ENCODE data around the gene WNT2. TPM values are rescaled to one million over a fixed set of nuclear protein-coding genes. Genes with fewer than 3 reads are reported as not detected.
A peak's percentile ranks its signal among the peaks of the same experiment; 100 is the strongest.

WNT2 gene
- not detected for polyA plus RNA-seq (2013)

- CTCF ChIA-PET: no interaction called here
- WGBS (ENCODE audit: insufficient coverage): 1% methylated on average over 58 of the region's 60 CpGs
- POLR2A ChIA-PET: no interaction called here
- peaks cover 0 to 25% (median 20%) of the 10 kb centered on the region in 4 experiments for H3K4me1 ChIP-seq (ENCODE audit: control extremely low read depth in 1 of 4, control insufficient read depth in 4 of 4, insufficient read depth in 4 of 4, low read length in 3 of 4)
- no peak within 1 kb of the TSS for H3K27ac ChIP-seq (ENCODE audit: insufficient read depth in 1 of 2, low read depth in 1 of 2, low read length in 2 of 2, poor library complexity in 1 of 2, severe bottlenecking in 2 of 2)
- H3K9me3 ChIP-seq (ENCODE audit: control extremely low read depth in 1 of 5, control insufficient read depth in 4 of 5, insufficient read depth in 2 of 5, low read depth in 1 of 5, low read length in 4 of 5): peaks cover 2 to 17% (median 3%) of the 10 kb centered on the region in 5 experiments
- H3K4me3 ChIP-seq (ENCODE audit: control insufficient read depth in 1 of 7, extremely low read depth in 1 of 7, insufficient read depth in 4 of 7, low read depth in 2 of 7, low read length in 6 of 7): peak within 1 kb of the TSS in 5 of 7 experiments; percentile 32 to 68 (median 53)
- peaks cover 18 to 83% (median 38%) of the 10 kb centered on the region in 5 experiments for H3K27me3 ChIP-seq (replicated peaks in 2 of 5; ENCODE audit: control insufficient read depth in 4 of 5, insufficient read depth in 5 of 5, low read length in 4 of 5)
- H3K36me3 ChIP-seq (ENCODE audit: control insufficient read depth in 4 of 4, insufficient read depth in 4 of 4, low read length in 3 of 4): no peaks in the 10 kb centered on the region
- DNase-seq: peak; percentile 8 to 40 (median 17)
Observed at GRCh38 chr7:117322741-117323304, at the start of gene WNT2. Gene WNT2 (minus strand): TSS chr7:117323058. CDS start chr7:117322989, 69 bp downstream.

GRCh38 chr7:117372073-117372472, 49.2 kb upstream of the WNT2 start:
- CTCF ChIA-PET: no interaction called here

GRCh38 chr7:117364339-117365080, 41.7 kb upstream of the WNT2 start:
- Histone ChIP-seq H3K36me3 (ENCODE audit: control insufficient read depth in 4 of 4, insufficient read depth in 4 of 4, low read length in 3 of 4) (no peaks in the 10 kb centered on the region), H3K9me3 (ENCODE audit: control extremely low read depth in 1 of 5, control insufficient read depth in 4 of 5, insufficient read depth in 2 of 5, low read depth in 1 of 5, low read length in 4 of 5) (no peaks in the 10 kb centered on the region), H3K27me3 (replicated peaks in 2 of 5; ENCODE audit: control insufficient read depth in 4 of 5, insufficient read depth in 5 of 5, low read length in 4 of 5) (peaks cover 0 to 2% (median 0%) of the 10 kb centered on the region in 5 experiments), H3K27ac (ENCODE audit: insufficient read depth in 1 of 2, low read depth in 1 of 2, low read length in 2 of 2, poor library complexity in 1 of 2, severe bottlenecking in 2 of 2) (no peak overlapping the region), H3K4me3 (ENCODE audit: control insufficient read depth in 1 of 7, extremely low read depth in 1 of 7, insufficient read depth in 4 of 7, low read depth in 2 of 7, low read length in 6 of 7) (no peak overlapping the region), H3K4me1 (ENCODE audit: control extremely low read depth in 1 of 4, control insufficient read depth in 4 of 4, insufficient read depth in 4 of 4, low read length in 3 of 4) (no peaks in the 10 kb centered on the region)
- ChIA-PET CTCF (no interaction called here), POLR2A (no interaction called here)
- no peak for DNase-seq

More at GRCh38 chr7:117372073-117372472, 49.2 kb upstream of the WNT2 start:
- Histone ChIP-seq H3K9me3 (ENCODE audit: control extremely low read depth in 1 of 5, control insufficient read depth in 4 of 5, insufficient read depth in 2 of 5, low read depth in 1 of 5, low read length in 4 of 5) (no peaks in the 10 kb centered on the region), H3K4me3 (ENCODE audit: control insufficient read depth in 1 of 7, extremely low read depth in 1 of 7, insufficient read depth in 4 of 7, low read depth in 2 of 7, low read length in 6 of 7) (no peak overlapping the region), H3K27ac (ENCODE audit: insufficient read depth in 1 of 2, low read depth in 1 of 2, low read length in 2 of 2, poor library complexity in 1 of 2, severe bottlenecking in 2 of 2) (no peak overlapping the region), H3K36me3 (ENCODE audit: control insufficient read depth in 4 of 4, insufficient read depth in 4 of 4, low read length in 3 of 4) (no peaks in the 10 kb centered on the region), H3K4me1 (ENCODE audit: control extremely low read depth in 1 of 4, control insufficient read depth in 4 of 4, insufficient read depth in 4 of 4, low read length in 3 of 4) (no peaks in the 10 kb centered on the region), H3K27me3 (replicated peaks in 2 of 5; ENCODE audit: control insufficient read depth in 4 of 5, insufficient read depth in 5 of 5, low read length in 4 of 5) (peaks cover 0 to 1% (median 0%) of the 10 kb centered on the region in 5 experiments)
- 100% methylated on average over 1 of the region's 1 CpG for WGBS (ENCODE audit: insufficient coverage)
- no peak for DNase-seq
- POLR2A ChIA-PET: no interaction called here

- H3K4me1 ChIP-seq (ENCODE audit: control extremely low read depth in 1 of 4, control insufficient read depth in 4 of 4, insufficient read depth in 4 of 4, low read length in 3 of 4): no peaks in the 10 kb centered on the region
- no peak overlapping the region for H3K4me3 ChIP-seq (ENCODE audit: control insufficient read depth in 1 of 7, extremely low read depth in 1 of 7, insufficient read depth in 4 of 7, low read depth in 2 of 7, low read length in 6 of 7)
- CTCF ChIA-PET: no interaction called here
- H3K27me3 ChIP-seq (replicated peaks in 2 of 5; ENCODE audit: control insufficient read depth in 4 of 5, insufficient read depth in 5 of 5, low read length in 4 of 5): peaks cover 0 to 2% (median 0%) of the 10 kb centered on the region in 5 experiments
- H3K27ac ChIP-seq (ENCODE audit: insufficient read depth in 1 of 2, low read depth in 1 of 2, low read length in 2 of 2, poor library complexity in 1 of 2, severe bottlenecking in 2 of 2): no peak overlapping the region
- H3K36me3 ChIP-seq (ENCODE audit: control insufficient read depth in 4 of 4, insufficient read depth in 4 of 4, low read length in 3 of 4): no peaks in the 10 kb centered on the region
- no peaks in the 10 kb centered on the region for H3K9me3 ChIP-seq (ENCODE audit: control extremely low read depth in 1 of 5, control insufficient read depth in 4 of 5, insufficient read depth in 2 of 5, low read depth in 1 of 5, low read length in 4 of 5)
- DNase-seq: no peak
- POLR2A ChIA-PET: no interaction called here
Observed at GRCh38 chr7:117362294-117362888, 39.5 kb upstream of the WNT2 start.

- CTCF ChIA-PET: no interaction called here
- WGBS (ENCODE audit: insufficient coverage): no CpG with 5 or more reads among the region's 1 CpG
Observed at GRCh38 chr7:117350027-117350426, 27.2 kb upstream of the WNT2 start.

GRCh38 chr7:117349570-117349969, 26.7 kb upstream of the WNT2 start:
- Histone ChIP-seq H3K36me3 (ENCODE audit: control insufficient read depth in 4 of 4, insufficient read depth in 4 of 4, low read length in 3 of 4) (no peaks in the 10 kb centered on the region), H3K4me1 (ENCODE audit: control extremely low read depth in 1 of 4, control insufficient read depth in 4 of 4, insufficient read depth in 4 of 4, low read length in 3 of 4) (no peaks in the 10 kb centered on the region), H3K4me3 (ENCODE audit: control insufficient read depth in 1 of 7, extremely low read depth in 1 of 7, insufficient read depth in 4 of 7, low read depth in 2 of 7, low read length in 6 of 7) (no peak overlapping the region), H3K9me3 (ENCODE audit: control extremely low read depth in 1 of 5, control insufficient read depth in 4 of 5, insufficient read depth in 2 of 5, low read depth in 1 of 5, low read length in 4 of 5) (no peaks in the 10 kb centered on the region), H3K27ac (ENCODE audit: insufficient read depth in 1 of 2, low read depth in 1 of 2, low read length in 2 of 2, poor library complexity in 1 of 2, severe bottlenecking in 2 of 2) (no peak overlapping the region), H3K27me3 (replicated peaks in 2 of 5; ENCODE audit: control insufficient read depth in 4 of 5, insufficient read depth in 5 of 5, low read length in 4 of 5) (no peaks in the 10 kb centered on the region)
- DNase-seq: no peak
- WGBS (ENCODE audit: insufficient coverage): 100% methylated on average over 1 of the region's 2 CpGs
- POLR2A ChIA-PET: no interaction called here
- CTCF ChIA-PET: interaction anchor here (0.6 kb wide), 1 partner anchor 11 kb away, joined by 3 read pairs; no protein-coding TSS in a partner anchor

More at GRCh38 chr7:117350027-117350426, 27.2 kb upstream of the WNT2 start:
- POLR2A ChIA-PET: no interaction called here
- no peak overlapping the region for H3K27ac ChIP-seq (ENCODE audit: insufficient read depth in 1 of 2, low read depth in 1 of 2, low read length in 2 of 2, poor library complexity in 1 of 2, severe bottlenecking in 2 of 2)
- H3K4me3 ChIP-seq (ENCODE audit: control insufficient read depth in 1 of 7, extremely low read depth in 1 of 7, insufficient read depth in 4 of 7, low read depth in 2 of 7, low read length in 6 of 7): no peak overlapping the region
- no peaks in the 10 kb centered on the region for H3K4me1 ChIP-seq (ENCODE audit: control extremely low read depth in 1 of 4, control insufficient read depth in 4 of 4, insufficient read depth in 4 of 4, low read length in 3 of 4)
- H3K36me3 ChIP-seq (ENCODE audit: control insufficient read depth in 4 of 4, insufficient read depth in 4 of 4, low read length in 3 of 4): no peaks in the 10 kb centered on the region
- no peaks in the 10 kb centered on the region for H3K27me3 ChIP-seq (replicated peaks in 2 of 5; ENCODE audit: control insufficient read depth in 4 of 5, insufficient read depth in 5 of 5, low read length in 4 of 5)
- H3K9me3 ChIP-seq (ENCODE audit: control extremely low read depth in 1 of 5, control insufficient read depth in 4 of 5, insufficient read depth in 2 of 5, low read depth in 1 of 5, low read length in 4 of 5): no peaks in the 10 kb centered on the region
- no peak for DNase-seq

GRCh38 chr7:117347962-117348672, 25.3 kb upstream of the WNT2 start:
- H3K4me1 ChIP-seq (ENCODE audit: control extremely low read depth in 1 of 4, control insufficient read depth in 4 of 4, insufficient read depth in 4 of 4, low read length in 3 of 4): no peaks in the 10 kb centered on the region
- H3K27me3 ChIP-seq (replicated peaks in 2 of 5; ENCODE audit: control insufficient read depth in 4 of 5, insufficient read depth in 5 of 5, low read length in 4 of 5): no peaks in the 10 kb centered on the region
- no peak for DNase-seq
- 85% methylated on average over 6 of the region's 7 CpGs for WGBS (ENCODE audit: insufficient coverage)
- ChIA-PET CTCF (no interaction called here), POLR2A (no interaction called here)
- no peaks in the 10 kb centered on the region for H3K9me3 ChIP-seq (ENCODE audit: control extremely low read depth in 1 of 5, control insufficient read depth in 4 of 5, insufficient read depth in 2 of 5, low read depth in 1 of 5, low read length in 4 of 5)
- H3K4me3 ChIP-seq (ENCODE audit: control insufficient read depth in 1 of 7, extremely low read depth in 1 of 7, insufficient read depth in 4 of 7, low read depth in 2 of 7, low read length in 6 of 7): no peak overlapping the region
- no peaks in the 10 kb centered on the region for H3K36me3 ChIP-seq (ENCODE audit: control insufficient read depth in 4 of 4, insufficient read depth in 4 of 4, low read length in 3 of 4)
- H3K27ac ChIP-seq (ENCODE audit: insufficient read depth in 1 of 2, low read depth in 1 of 2, low read length in 2 of 2, poor library complexity in 1 of 2, severe bottlenecking in 2 of 2): no peak overlapping the region

All from common myeloid progenitor, CD34-positive (primary cell).